Stimulated activated CD8-positive, alpha-beta memory T cell treated with anti-CD3 and anti-CD28 coated beads, Interleukin-4, amount 100 ng/mL, for 4 hours (primary cell): ENCODE measurements around the gene CENPL.

Experiments
- DNase-seq, 2 donors: peaks; one replicate each; pipeline ENCODE4 v3.0.0-alpha.2; 2020; ENCODE audit warnings: low read depth in 2 of 2, low spot score in 1 of 2

CENPL gene

GRCh38 chr1:173758980-173759379 lies 65.7 kb downstream of the CENPL start:
- DNase-seq = no peak

- DNase-seq = no peak
Observed at GRCh38 chr1:173758110-173758509, 66.6 kb downstream of the CENPL start.

- no peak for DNase-seq
Observed at GRCh38 chr1:173757666-173758065, 67.0 kb downstream of the CENPL start.

GRCh38 chr1:173753830-173754229 lies 70.9 kb downstream of the CENPL start:
- no peak for DNase-seq
